ENCODE data around the gene THNSL1. TPM values are rescaled to one million over a fixed set of nuclear protein-coding genes. Genes with fewer than 3 reads are reported as not detected.

The THNSL1 gene
- total RNA-seq, 4 donors from 2014 or later: 5.8 to 10.1 (median 8.2) TPM

DNA sequence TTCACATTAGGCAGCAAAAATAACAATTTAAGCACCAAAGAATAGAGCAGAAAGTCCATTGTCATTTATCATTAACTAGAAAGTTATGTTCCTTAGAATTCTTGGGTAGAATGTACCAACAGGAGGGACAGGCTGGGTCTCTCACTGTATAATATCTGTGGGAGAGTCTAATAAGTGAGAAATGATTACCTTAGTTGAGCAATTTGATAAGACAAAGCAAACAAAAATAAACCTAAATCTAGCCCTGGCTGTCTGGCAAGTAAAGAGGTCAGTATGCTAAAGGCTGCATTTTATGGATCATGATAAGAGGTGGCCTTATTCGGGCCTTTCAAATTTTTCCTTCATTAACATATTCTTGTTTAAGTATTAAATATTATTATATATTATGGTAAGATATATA is 35.6 kb downstream of the THNSL1 start:
- no peak for TF ChIP-seq POLR2A (IDR thresholded peaks at IDR 0.05)
- TF ChIP-seq, protein P1, sequence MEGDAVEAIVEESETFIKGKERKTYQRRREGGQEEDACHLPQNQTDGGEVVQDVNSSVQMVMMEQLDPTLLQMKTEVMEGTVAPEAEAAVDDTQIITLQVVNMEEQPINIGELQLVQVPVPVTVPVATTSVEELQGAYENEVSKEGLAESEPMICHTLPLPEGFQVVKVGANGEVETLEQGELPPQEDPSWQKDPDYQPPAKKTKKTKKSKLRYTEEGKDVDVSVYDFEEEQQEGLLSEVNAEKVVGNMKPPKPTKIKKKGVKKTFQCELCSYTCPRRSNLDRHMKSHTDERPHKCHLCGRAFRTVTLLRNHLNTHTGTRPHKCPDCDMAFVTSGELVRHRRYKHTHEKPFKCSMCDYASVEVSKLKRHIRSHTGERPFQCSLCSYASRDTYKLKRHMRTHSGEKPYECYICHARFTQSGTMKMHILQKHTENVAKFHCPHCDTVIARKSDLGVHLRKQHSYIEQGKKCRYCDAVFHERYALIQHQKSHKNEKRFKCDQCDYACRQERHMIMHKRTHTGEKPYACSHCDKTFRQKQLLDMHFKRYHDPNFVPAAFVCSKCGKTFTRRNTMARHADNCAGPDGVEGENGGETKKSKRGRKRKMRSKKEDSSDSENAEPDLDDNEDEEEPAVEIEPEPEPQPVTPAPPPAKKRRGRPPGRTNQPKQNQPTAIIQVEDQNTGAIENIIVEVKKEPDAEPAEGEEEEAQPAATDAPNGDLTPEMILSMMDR (IDR thresholded peaks at IDR 0.05): no peak
- Histone ChIP-seq H3K27me3 (no peaks in the 10 kb centered on the region), H3K36me3 (no peaks in the 10 kb centered on the region), H3K4me1 (no peaks in the 10 kb centered on the region), H3K27ac (no peak overlapping the region), H3K4me3 (replicated peaks in 1 of 3) (no peak overlapping the region), H3K9me3 (no peaks in the 10 kb centered on the region)
- intact Hi-C loops (cut with DNase I): no loop called here
- no peak for DNase-seq
- WGBS, 2 donors: 91 to 92% methylated on average over 1 of the region's 1 CpG

DNA sequence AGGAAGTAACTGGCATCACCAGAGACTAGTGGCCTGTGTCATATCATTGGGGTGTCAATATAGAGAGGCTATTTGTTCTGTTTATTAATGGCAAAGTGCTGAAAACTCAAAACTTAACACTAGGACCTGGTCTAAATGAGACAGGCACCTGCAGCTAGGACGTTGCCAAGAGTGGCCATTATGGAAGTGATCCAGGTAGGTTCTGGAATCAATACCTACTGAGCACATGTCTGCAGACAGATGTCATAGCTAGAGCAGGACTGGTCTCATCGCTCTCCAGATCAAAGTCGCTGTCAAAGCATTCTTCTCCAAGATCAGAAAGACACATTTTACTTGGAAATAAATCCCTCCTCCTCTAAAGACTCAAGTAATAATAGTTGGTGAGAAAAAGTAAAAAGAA is 40.3 kb downstream of the THNSL1 start:
- TF ChIP-seq, protein P1 (IDR thresholded peaks at IDR 0.05): no peak
- TF ChIP-seq POLR2A (IDR thresholded peaks at IDR 0.05): no peak
- DNase-seq: no peak
- H3K36me3 ChIP-seq: no peaks in the 10 kb centered on the region
- no peak overlapping the region for H3K27ac ChIP-seq
- H3K27me3 ChIP-seq: no peaks in the 10 kb centered on the region
- intact Hi-C loops (cut with DNase I): no loop called here
- 84 to 85% methylated on average over 3 of the region's 3 CpGs for WGBS, 2 donors
- H3K4me1 ChIP-seq: no peaks in the 10 kb centered on the region
- no peak overlapping the region for H3K4me3 ChIP-seq (replicated peaks in 1 of 3)
- no peaks in the 10 kb centered on the region for H3K9me3 ChIP-seq

DNA sequence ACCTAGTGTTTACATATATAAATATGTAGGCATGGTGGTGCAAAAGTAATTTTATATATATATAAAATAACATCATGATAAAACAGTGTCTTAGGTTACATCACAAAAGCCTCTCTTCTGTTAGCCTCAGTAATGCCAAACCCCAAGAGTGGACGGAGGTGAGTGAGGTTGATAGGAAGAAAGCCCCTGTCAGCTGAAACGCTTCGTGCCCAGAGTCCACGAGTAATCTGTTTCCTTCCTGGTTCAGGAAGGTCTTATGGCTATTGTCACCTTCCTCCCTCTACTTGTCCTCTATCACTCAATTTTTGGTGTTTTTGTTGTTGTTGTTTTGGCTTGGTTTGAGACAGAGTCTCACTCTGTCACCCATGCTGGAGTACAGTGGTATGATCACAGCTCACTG is 41.5 kb downstream of the THNSL1 start:
- Histone ChIP-seq H3K36me3 (no peaks in the 10 kb centered on the region), H3K9me3 (no peaks in the 10 kb centered on the region), H3K4me1 (no peaks in the 10 kb centered on the region), H3K4me3 (replicated peaks in 1 of 3) (no peak overlapping the region), H3K27me3 (no peaks in the 10 kb centered on the region), H3K27ac (no peak overlapping the region)
- TF ChIP-seq, protein P1 (IDR thresholded peaks at IDR 0.05): no peak
- no peak for TF ChIP-seq POLR2A (IDR thresholded peaks at IDR 0.05)
- no peak for DNase-seq
- intact Hi-C loops (cut with DNase I): no loop called here
- WGBS, 2 donors: 64 to 80% methylated on average over 4 of the region's 4 CpGs

DNA sequence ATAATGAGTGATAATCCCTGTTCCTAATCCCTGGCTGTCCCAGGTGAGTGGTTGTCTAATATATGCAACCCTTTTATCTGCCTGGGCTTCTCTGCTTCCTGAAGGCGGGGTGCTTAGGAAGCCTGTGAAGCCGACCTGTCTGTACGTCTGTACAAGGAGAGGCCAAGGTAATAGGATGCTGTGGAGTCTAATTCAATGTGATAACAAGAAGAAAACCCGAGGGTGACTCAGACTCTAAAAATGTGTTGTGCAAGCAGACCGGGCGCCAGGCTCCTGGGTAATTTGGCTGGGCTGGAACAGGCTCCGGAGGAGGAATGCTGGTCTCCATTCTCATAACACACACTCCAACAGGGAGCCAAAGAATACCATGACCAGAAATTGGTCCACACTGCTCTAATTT is 43.6 kb downstream of the THNSL1 start:
- no peak overlapping the region for H3K27ac ChIP-seq
- H3K36me3 ChIP-seq: no peaks in the 10 kb centered on the region
- no peak overlapping the region for H3K4me3 ChIP-seq (replicated peaks in 1 of 3)
- intact Hi-C loops (cut with DNase I): no loop called here
- peak; percentile 37 to 63 for DNase-seq
- H3K4me1 ChIP-seq: no peaks in the 10 kb centered on the region
- no peaks in the 10 kb centered on the region for H3K27me3 ChIP-seq
- H3K9me3 ChIP-seq: no peaks in the 10 kb centered on the region
- TF ChIP-seq POLR2A (IDR thresholded peaks at IDR 0.05): no peak
- TF ChIP-seq, protein P1 (IDR thresholded peaks at IDR 0.05): no peak
- WGBS, 2 donors: 44 to 49% methylated on average over 7 of the region's 7 CpGs

DNA sequence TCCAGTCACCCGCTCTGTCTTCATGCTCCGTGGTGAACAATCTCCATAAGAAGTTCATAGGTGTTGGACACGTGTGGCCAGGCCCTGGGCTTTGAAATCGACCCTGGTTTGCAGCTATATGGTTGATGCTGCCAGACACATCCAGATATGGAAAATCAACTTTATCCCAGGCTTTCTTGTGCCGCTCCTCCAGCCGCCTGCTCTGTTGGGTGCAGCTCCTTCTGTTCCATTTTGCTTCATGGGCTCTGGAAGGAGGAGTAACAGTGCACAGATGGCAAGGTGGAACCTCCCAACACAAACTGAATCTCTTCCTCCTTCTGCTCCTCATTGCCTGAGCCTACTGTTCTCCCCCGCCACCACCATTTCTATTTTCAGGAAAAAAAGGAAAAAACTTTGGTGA is 44.7 kb downstream of the THNSL1 start:
- WGBS, 2 donors: 97 to 100% methylated on average over 7 of the region's 7 CpGs
- intact Hi-C loops (cut with DNase I): no loop called here

More for the DNA sequence above, 44.7 kb downstream of the THNSL1 start:
- no peak overlapping the region for H3K27ac ChIP-seq
- H3K9me3 ChIP-seq: no peaks in the 10 kb centered on the region
- TF ChIP-seq POLR2A (IDR thresholded peaks at IDR 0.05): no peak
- TF ChIP-seq, protein P1 (IDR thresholded peaks at IDR 0.05): no peak
- H3K27me3 ChIP-seq: no peaks in the 10 kb centered on the region
- no peaks in the 10 kb centered on the region for H3K36me3 ChIP-seq
- no peaks in the 10 kb centered on the region for H3K4me1 ChIP-seq
- no peak overlapping the region for H3K4me3 ChIP-seq (replicated peaks in 1 of 3)
- DNase-seq: no peak
